Activated T-cell treated with anti-CD3 and anti-CD28 coated beads for 24 hours (primary cell): Measurements from ENCODE around the gene CD80.
"Not testable (repeated sequence)": the region's sequence is repeated elsewhere in the genome, so short reads cannot be mapped to it uniquely, and the experiment has no call there.

Experiments used
- DNase-seq: peaks from one replicate; pipeline ENCODE4 v3.0.0-alpha.2; 2020; ENCODE audit warnings: low read depth

CD80 gene

GRCh38 chr3:119582178-119582577, 22.8 kb upstream of the CD80 start:
- no peak for DNase-seq

- DNase-seq = no peak
These were observed 20.8 kb upstream of the CD80 start for GRCh38 chr3:119580067-119580760.

- peak; percentile 33 for DNase-seq
These were observed 20.1 kb upstream of the CD80 start, which contains the start of gene ADPRH for GRCh38 chr3:119579366-119580066. TSS of gene ADPRH (plus strand) at chr3:119579492. CDS start at chr3:119582170, 2,678 bp downstream.

GRCh38 chr3:119575507-119575906, 16.1 kb upstream of the CD80 start:
- DNase-seq = no peak

GRCh38 chr3:119571688-119572087, 12.3 kb upstream of the CD80 start:
- DNase-seq = no peak

- no peak for DNase-seq
These were observed 11.8 kb upstream of the CD80 start for GRCh38 chr3:119571230-119571629.

- DNase-seq = no peak
These were observed 10.8 kb upstream of the CD80 start for GRCh38 chr3:119570229-119570628.

GRCh38 chr3:119569156-119569555, 9.7 kb upstream of the CD80 start:
- no peak for DNase-seq

- DNase-seq = not testable (repeated sequence)
These were observed 3.9 kb upstream of the CD80 start for GRCh38 chr3:119563334-119563733.

GRCh38 chr3:119562307-119562961, 3.0 kb upstream of the CD80 start:
- DNase-seq = no peak

GRCh38 chr3:119560160-119560559, 746 bp upstream of the CD80 start:
- no peak for DNase-seq

- no peak for DNase-seq
These were observed 642 bp downstream of the CD80 start for GRCh38 chr3:119558626-119559317.

GRCh38 chr3:119557877-119558269, 1.5 kb downstream of the CD80 start:
- no peak for DNase-seq

- no peak for DNase-seq
These were observed 2.1 kb downstream of the CD80 start for GRCh38 chr3:119557192-119557876.

- DNase-seq = no peak
These were observed 3.5 kb downstream of the CD80 start for GRCh38 chr3:119555929-119556328.

GRCh38 chr3:119555309-119555735, 4.1 kb downstream of the CD80 start:
- DNase-seq = no peak

- DNase-seq = no peak
These were observed 5.5 kb downstream of the CD80 start for GRCh38 chr3:119553823-119554415.

GRCh38 chr3:119552928-119553327, 6.5 kb downstream of the CD80 start:
- not testable (repeated sequence) for DNase-seq

GRCh38 chr3:119551598-119551997, 7.8 kb downstream of the CD80 start:
- no peak for DNase-seq

GRCh38 chr3:119550192-119550910, 9.1 kb downstream of the CD80 start:
- DNase-seq = no peak

GRCh38 chr3:119548341-119548740, 11.1 kb downstream of the CD80 start:
- DNase-seq = no peak
